Stomach (tissue), 9 donors: ENCODE results near the gene PRKD3. TPM values are rescaled to one million over a fixed set of nuclear protein-coding genes. Genes with fewer than 3 reads are reported as not detected.
A peak's percentile ranks its signal among the peaks of the same experiment; 100 is the strongest.

Source experiments
- DNase-seq, 2 donors: peaks; one replicate each; pipeline versions ENCODE4 v3.0.0 to v3.0.0-alpha.2; 2013 to 2019
- H3K27ac ChIP-seq, 5 donors: fragments of 200-600 bp in 4 of 5; sonication (generic) in 4 of 5; one replicate each; pipeline ENCODE4 v1.5.1; 2013 to 2019; ENCODE audit warnings: mild to moderate bottlenecking in 1 of 5, moderate library complexity in 1 of 5
- H3K27me3 ChIP-seq, 3 donors: fragments of 200-600 bp; sonication (generic); one replicate each; pipeline ENCODE4 v1.5.1; 2017 to 2019; ENCODE audit warnings: mixed run types in 1 of 3
- H3K36me3 ChIP-seq, 4 donors: fragments of 200-600 bp; sonication (generic); 1 replicate in 3 of 4; 2 replicates in 1 of 4; pipeline ENCODE4 v1.5.1; 2016 to 2019
- H3K4me1 ChIP-seq, 4 donors: fragments of 200-600 bp; sonication (generic); one replicate each; pipeline ENCODE4 v1.5.1; 2016 to 2019
- H3K4me3 ChIP-seq, 4 donors: fragments of 200-600 bp; sonication (generic) in 3 of 4; one replicate each; pipeline ENCODE4 v1.5.1; 2016 to 2019; ENCODE audit warnings: mild to moderate bottlenecking in 1 of 4
- H3K9me3 ChIP-seq, 4 donors: fragments of 200-600 bp; sonication (generic); one replicate each; pipeline ENCODE4 v1.5.1; 2016 to 2019
- EP300 ChIP-seq: sonication (generic); formaldehyde crosslinking; IDR thresholded peaks from one replicate; pipeline ENCODE4 v1.6.1; 2017; ENCODE audit warnings: antibody characterized with exemption
- POLR2A ChIP-seq, 4 donors: fragments of 450-650 bp; IDR thresholded peaks; one replicate each; pipeline ENCODE4 v1.6.1; 2016; ENCODE audit warnings: antibody characterized with exemption in 4 of 4, control low read depth in 2 of 4, mild to moderate bottlenecking in 1 of 4, moderate library complexity in 1 of 4
- POLR2AphosphoS5 ChIP-seq, 3 donors: sonication (generic); formaldehyde crosslinking; IDR thresholded peaks; one replicate each; pipeline ENCODE4 v1.6.1; 2016; ENCODE audit warnings: antibody characterized with exemption in 3 of 3
- WGBS, 5 donors: extraction: QIAGEN DNeasy Blood & Tissue Kit in 3 of 5; methylation state at CpG; one replicate each; pipeline versions ENCODE4 v1.1.5 to v1.1.7; 2013 to 2018; 5-methylcytosine and 5-hydroxymethylcytosine counted together
- intact Hi-C: fragments of 100-400 bp; cut with DNase I; formaldehyde crosslinking; loops from one replicate; pipeline ENCODE4 v1.15.1; 2023; ENCODE audit warnings: low total_unique reads
- polyA plus RNA-seq, 3 donors: library from polyadenylated mRNA; stranded (reverse); fragments of 200-250 nt; gene quantifications; one replicate each; pipeline ENCODE4 v1.2.3, GENCODE V29; 2013
- total RNA-seq, 5 donors: library from RNA; depleted of rRNA; stranded (reverse); fragments of >200 nt; gene quantifications; one replicate each; pipeline versions ENCODE4 v1.1.0 to v1.2.3, GENCODE V29; 2014 to 2016
- TF ChIP-seq, protein P1 (sequence below), 7 experiments: fragments of 450-650 bp in 4 of 7; fragments of 200-600 bp in 3 of 7; sonication (generic) in 3 of 7; IDR thresholded peaks; one replicate each; pipeline ENCODE4 v1.5.1; 2016 to 2019; ENCODE audit warnings: antibody characterized with exemption in 7 of 7, control low read depth in 2 of 7, mild to moderate bottlenecking in 1 of 7
- donor health status: healthy with polysubstance abuse.
- donor health status: Bipolar disorder and iron deficiency.
- donor health status: healthy.

Gene PRKD3
- total and polyA plus RNA-seq, 8 donors, result 4.2 to 86.5 (median 12.7) TPM

DNA sequence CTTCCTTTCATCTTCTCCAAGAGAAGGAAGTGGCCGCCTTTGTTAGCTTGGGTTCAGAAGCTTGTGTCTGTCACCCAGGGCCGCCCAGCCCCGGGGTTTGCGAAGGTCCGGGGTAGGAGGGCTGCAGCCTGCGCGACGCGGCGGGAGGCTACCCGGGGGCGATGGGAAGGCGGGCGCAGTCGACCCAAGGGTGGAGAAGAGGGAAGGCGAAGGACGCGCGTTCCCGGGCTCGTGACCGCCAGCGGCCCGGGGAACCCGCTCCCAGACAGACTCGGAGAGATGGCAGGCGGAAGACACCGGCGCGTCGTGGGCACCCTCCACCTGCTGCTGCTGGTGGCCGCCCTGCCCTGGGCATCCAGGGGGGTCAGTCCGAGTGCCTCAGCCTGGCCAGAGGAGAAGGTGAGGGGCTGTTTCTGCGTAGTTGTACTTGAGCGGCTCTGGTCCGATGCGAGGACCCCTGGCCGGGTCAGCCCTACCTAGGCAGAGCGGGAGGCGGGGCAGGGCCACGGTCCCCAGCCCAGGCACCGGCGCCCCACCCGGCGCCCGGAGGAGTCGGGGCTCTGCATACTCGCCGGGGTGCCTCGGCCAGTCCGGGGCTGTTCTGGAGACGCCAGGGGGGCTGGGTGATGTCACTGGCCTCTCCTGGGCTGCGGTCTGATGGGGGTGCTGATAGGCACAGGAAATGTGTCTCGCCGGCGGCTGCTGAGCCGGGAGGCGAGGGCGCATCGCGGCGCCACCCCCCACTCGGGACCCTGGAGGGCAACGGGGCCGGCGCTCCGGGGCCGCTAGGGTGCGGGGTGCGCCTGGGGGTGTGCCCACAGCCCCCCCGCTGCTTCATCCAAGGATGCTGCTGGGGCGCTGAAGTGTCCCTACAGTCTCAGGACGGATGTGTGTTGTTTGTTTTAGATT, 20.1 kb upstream of the PRKD3 start, which contains the start of gene QPCT:
Gene QPCT, plus strand, starts transcription at position 178 of the 909 bp plus-strand sequence. Its CDS starts 102 bp downstream, at position 280.
- Histone ChIP-seq H3K36me3 (no peaks in the 10 kb centered on the region), H3K4me3 (peak within 1 kb of the TSS; percentile 54 to 62 (median 58)), H3K27ac (peak within 1 kb of the TSS in 4 of 5 donors; percentile 22 to 77 (median 56)), H3K4me1 (peaks cover 0 to 29% (median 17%) of the 10 kb centered on the region in 4 donors), H3K9me3 (no peaks in the 10 kb centered on the region), H3K27me3 (peaks cover 0 to 4% (median 0%) of the 10 kb centered on the region in 3 donors)
- intact Hi-C loops, result no loop called here
- TF ChIP-seq, protein P1, sequence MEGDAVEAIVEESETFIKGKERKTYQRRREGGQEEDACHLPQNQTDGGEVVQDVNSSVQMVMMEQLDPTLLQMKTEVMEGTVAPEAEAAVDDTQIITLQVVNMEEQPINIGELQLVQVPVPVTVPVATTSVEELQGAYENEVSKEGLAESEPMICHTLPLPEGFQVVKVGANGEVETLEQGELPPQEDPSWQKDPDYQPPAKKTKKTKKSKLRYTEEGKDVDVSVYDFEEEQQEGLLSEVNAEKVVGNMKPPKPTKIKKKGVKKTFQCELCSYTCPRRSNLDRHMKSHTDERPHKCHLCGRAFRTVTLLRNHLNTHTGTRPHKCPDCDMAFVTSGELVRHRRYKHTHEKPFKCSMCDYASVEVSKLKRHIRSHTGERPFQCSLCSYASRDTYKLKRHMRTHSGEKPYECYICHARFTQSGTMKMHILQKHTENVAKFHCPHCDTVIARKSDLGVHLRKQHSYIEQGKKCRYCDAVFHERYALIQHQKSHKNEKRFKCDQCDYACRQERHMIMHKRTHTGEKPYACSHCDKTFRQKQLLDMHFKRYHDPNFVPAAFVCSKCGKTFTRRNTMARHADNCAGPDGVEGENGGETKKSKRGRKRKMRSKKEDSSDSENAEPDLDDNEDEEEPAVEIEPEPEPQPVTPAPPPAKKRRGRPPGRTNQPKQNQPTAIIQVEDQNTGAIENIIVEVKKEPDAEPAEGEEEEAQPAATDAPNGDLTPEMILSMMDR (IDR thresholded peaks at IDR 0.05), result no peak
- TF ChIP-seq EP300 (no peak), POLR2A (IDR thresholded peaks at IDR 0.05) (no peak), POLR2AphosphoS5 (IDR thresholded peaks at IDR 0.05) (no peak)
- peak; percentile 43 to 84 for DNase-seq
- WGBS, 5 donors, result 1 to 4% (median 2%) methylated on average over 52 to 73 of the region's 73 CpGs

DNA sequence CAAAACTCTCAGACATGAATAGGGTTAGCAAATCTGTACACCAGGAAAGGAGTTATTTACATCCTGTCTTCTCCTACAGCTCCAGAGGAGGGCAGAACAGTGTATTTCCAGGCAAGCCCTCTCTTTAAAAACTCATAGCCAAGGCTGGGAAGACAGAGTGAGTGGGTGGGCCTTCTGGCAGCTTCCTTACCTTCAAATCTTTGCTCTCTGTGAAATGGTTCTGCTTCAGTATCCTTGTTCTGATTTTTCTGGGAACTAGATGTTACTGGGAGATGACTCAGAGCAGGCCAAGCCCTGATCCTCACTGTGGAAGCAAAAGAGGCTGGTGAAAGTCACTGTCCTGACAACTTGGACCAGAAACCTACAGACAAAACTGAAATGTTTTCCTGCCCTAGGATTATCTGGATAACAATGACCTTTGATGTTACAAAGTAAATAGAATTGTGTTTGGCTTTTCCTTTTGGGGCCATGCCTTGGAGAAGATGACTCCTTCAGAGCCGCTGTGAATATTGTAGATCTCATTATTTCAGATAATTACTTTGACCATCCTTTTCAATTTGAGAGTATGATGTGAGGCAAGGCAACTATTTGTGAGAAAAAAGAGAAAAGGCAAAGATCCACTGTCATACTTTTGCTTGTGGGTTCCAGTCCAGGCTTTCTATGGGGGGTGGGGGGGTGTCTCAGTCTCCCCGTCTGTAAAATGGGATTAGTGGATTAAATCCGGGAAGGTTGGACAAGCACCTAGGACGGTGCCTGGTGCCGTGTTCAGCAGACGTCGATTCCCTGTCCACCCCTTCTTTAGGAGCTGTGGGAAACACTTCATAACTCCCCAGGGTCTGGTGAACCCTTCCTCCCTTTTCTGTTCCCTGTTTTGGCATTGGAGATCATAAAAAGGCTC, 19.2 kb upstream of the PRKD3 start:
- Histone ChIP-seq H3K36me3 (no peaks in the 10 kb centered on the region), H3K27me3 (peaks cover 0 to 4% (median 0%) of the 10 kb centered on the region in 3 donors), H3K4me1 (peaks cover 0 to 21% (median 17%) of the 10 kb centered on the region in 4 donors), H3K4me3 (peak overlapping the region; percentile 54 to 62 (median 58)), H3K9me3 (no peaks in the 10 kb centered on the region), H3K27ac (peak overlapping the region in 4 of 5 donors; percentile 22 to 77 (median 56))
- DNase-seq, result peak in 1 of 2 donors; percentile 71
- TF ChIP-seq POLR2A (IDR thresholded peaks at IDR 0.05) (no peak), EP300 (no peak), POLR2AphosphoS5 (IDR thresholded peaks at IDR 0.05) (peak in 1 of 3 donors; percentile 33)
- TF ChIP-seq, protein P1 (IDR thresholded peaks at IDR 0.05), result peak in 1 of 7 experiments; percentile 9
- intact Hi-C loops, result no loop called here
- WGBS, 5 donors, result 76 to 85% (median 82%) methylated on average over 7 of the region's 7 CpGs

DNA sequence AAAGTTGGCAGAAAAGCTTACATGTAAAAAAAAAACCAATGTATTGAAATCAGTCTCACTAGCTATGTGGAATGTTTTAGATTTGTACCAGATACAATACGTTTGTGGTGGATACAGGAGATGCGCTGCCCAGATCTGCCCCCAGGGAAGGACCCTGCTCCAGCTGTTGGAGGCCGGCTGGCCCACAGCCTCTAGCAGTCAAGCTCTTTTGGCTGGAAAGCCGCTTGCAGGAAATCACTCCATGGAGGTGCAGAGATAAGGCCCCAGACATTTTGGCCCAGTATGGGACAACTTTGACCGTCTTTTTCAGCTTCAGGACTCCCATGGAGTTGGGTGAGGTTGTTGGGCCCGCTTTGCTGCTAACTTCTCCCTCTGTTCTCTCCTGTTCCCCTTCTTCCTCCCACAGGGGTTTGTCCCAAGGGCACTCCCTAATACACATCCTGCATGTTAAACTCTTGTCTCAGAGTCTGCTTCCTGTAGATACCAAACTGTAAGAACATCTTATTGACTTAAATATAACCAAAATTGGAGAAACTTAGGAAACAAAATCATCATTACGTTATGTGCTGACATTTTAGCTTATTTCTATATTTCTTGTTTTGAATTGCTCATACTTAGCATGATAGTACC, 18.1 kb upstream of the PRKD3 start:
- H3K36me3 ChIP-seq, result no peaks in the 10 kb centered on the region
- no peaks in the 10 kb centered on the region for H3K9me3 ChIP-seq
- H3K4me1 ChIP-seq, result peaks cover 0 to 21% (median 17%) of the 10 kb centered on the region in 4 donors
- 83 to 90% (median 90%) methylated on average over 7 of the region's 7 CpGs for WGBS, 5 donors
- intact Hi-C loops, result no loop called here
- peaks cover 0 to 4% (median 0%) of the 10 kb centered on the region in 3 donors for H3K27me3 ChIP-seq
- H3K4me3 ChIP-seq, result no peak overlapping the region
- TF ChIP-seq POLR2A (IDR thresholded peaks at IDR 0.05) (no peak), EP300 (no peak), POLR2AphosphoS5 (IDR thresholded peaks at IDR 0.05) (no peak)
- TF ChIP-seq, protein P1 (IDR thresholded peaks at IDR 0.05), result no peak
- peak in 1 of 2 donors; percentile 21 for DNase-seq
- H3K27ac ChIP-seq, result no peak overlapping the region
